GM04503 (cell line): ENCODE results near the gene USP24.

Experiments used
- DNase-seq: peaks from one replicate; pipeline ENCODE4 v3.0.0-alpha.2; 2012; ENCODE audit warnings: low read depth

USP24 gene

GRCh38 chr1:55053265-55053954 is 161.8 kb downstream of the USP24 start:
- DNase-seq, result no peak

- DNase-seq, result no peak
Observed at GRCh38 chr1:55052221-55053142, 162.7 kb downstream of the USP24 start.

- DNase-seq, result no peak
Observed at GRCh38 chr1:55051621-55052020, 163.5 kb downstream of the USP24 start.

- DNase-seq, result no peak
Observed at GRCh38 chr1:55051169-55051568, 164.0 kb downstream of the USP24 start.

- no peak for DNase-seq
Observed at GRCh38 chr1:55050283-55050682, 164.9 kb downstream of the USP24 start.

- DNase-seq, result no peak
Observed at GRCh38 chr1:55049914-55050278, 165.3 kb downstream of the USP24 start.

GRCh38 chr1:55049271-55049913 is 165.8 kb downstream of the USP24 start:
- no peak for DNase-seq

GRCh38 chr1:55048453-55049270 is 166.5 kb downstream of the USP24 start:
- no peak for DNase-seq

GRCh38 chr1:55047611-55048010 is 167.6 kb downstream of the USP24 start:
- no peak for DNase-seq

- DNase-seq, result no peak
Observed at GRCh38 chr1:55046871-55047270, 168.3 kb downstream of the USP24 start.

- no peak for DNase-seq
Observed at GRCh38 chr1:55045430-55045829, 169.7 kb downstream of the USP24 start.

- DNase-seq, result no peak
Observed at GRCh38 chr1:55044617-55045397, 170.4 kb downstream of the USP24 start.

GRCh38 chr1:55043726-55044125 is 171.4 kb downstream of the USP24 start:
- DNase-seq, result no peak

GRCh38 chr1:55043011-55043410 is 172.2 kb downstream of the USP24 start:
- no peak for DNase-seq

GRCh38 chr1:55041613-55042012 is 173.6 kb downstream of the USP24 start:
- no peak for DNase-seq

- no peak for DNase-seq
Observed at GRCh38 chr1:55040933-55041494, 174.2 kb downstream of the USP24 start.

GRCh38 chr1:55040083-55040932 is 174.9 kb downstream of the USP24 start:
- DNase-seq, result no peak

GRCh38 chr1:55039342-55040082 is 175.7 kb downstream of the USP24 start, which contains the start of gene PCSK9:
Gene PCSK9, plus strand, starts transcription at chr1:55039548. Its CDS starts 290 bp downstream, at chr1:55039838.
- no peak for DNase-seq

- no peak for DNase-seq
Observed at GRCh38 chr1:55038974-55039341, 176.2 kb downstream of the USP24 start.
